OCI-LY3 (cell line): ENCODE data around the gene POLRMT.

Source experiments
- CTCF ChIP-seq: fragments of 200-600, 300-600 bp; sonication (generic); IDR thresholded peaks from 2 replicates; pipeline ENCODE4 v1.5.1; 2014; ENCODE audit warnings: antibody characterized with exemption, low read length, low read depth
- EZH2phosphoT487 ChIP-seq: fragments of 200-600 bp; shearing (Covaris generic); IDR thresholded peaks from 2 replicates; pipeline ENCODE4 v1.6.1; 2018; ENCODE audit warnings: antibody characterized with exemption, mixed run types, low read depth

DNA sequence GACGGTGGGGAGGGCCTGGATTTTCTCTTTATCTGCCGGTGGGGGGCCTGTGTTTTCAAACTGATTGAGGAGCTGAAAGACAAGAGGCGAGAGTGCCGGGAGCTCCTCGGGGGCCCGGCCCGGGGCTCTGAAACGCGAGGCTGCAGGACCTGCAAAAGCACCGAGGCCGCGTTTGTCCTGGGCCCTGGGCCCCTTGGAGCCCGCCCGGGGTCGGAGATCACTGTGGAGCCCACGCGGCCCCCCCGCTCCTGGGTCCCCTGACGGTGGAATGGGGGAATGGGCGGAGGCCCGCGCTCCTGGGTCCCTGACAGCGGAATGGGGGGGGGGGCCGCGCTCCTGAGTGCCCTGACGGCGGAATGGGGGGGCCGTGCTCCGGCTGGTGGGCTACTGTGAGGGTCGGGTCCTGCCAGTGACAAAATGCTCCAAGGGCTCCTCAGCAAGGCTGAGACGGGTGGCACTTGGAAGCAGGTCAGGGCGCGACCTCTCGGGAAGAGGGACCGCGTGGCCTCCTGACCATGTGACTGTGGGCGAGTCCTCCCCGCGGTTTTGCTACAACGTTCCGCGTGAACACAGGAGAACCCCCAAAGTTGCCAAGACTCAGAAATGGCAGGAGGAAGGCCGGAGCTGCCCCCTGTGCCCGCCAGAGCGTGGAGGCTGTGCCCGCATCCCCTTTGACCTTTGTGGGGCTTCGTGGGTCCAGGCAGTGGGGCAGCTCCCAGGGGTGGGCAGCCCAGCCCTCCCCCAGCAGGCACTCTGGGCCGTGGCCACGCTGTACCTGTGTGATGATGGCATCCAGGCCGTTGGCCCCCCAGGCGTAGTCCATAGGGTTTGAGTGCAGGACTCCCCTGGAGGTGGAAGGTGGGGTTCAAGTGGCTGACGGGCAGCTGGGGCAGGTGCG is 15.8 kb upstream of the POLRMT start:
- no peak for TF ChIP-seq CTCF
- TF ChIP-seq EZH2phosphoT487 = no peak
